Islet precursor cell (in vitro differentiated cells): Measurements from ENCODE around the gene THOP1.
A peak's percentile ranks its signal among the peaks of the same experiment; 100 is the strongest.

Experiments used
- DNase-seq: peaks from one replicate; pipeline ENCODE4 v3.0.0-alpha.2; 2018

Gene THOP1

GRCh38 chr19:2785244-2785997 is at the start of gene THOP1:
Gene THOP1, plus strand, starts transcription at chr19:2785503. Its CDS starts 160 bp downstream, at chr19:2785663.
- DNase-seq = peak; percentile 99

GRCh38 chr19:2736550-2737190 is 48.6 kb upstream of the THOP1 start:
- no peak for DNase-seq

DNA sequence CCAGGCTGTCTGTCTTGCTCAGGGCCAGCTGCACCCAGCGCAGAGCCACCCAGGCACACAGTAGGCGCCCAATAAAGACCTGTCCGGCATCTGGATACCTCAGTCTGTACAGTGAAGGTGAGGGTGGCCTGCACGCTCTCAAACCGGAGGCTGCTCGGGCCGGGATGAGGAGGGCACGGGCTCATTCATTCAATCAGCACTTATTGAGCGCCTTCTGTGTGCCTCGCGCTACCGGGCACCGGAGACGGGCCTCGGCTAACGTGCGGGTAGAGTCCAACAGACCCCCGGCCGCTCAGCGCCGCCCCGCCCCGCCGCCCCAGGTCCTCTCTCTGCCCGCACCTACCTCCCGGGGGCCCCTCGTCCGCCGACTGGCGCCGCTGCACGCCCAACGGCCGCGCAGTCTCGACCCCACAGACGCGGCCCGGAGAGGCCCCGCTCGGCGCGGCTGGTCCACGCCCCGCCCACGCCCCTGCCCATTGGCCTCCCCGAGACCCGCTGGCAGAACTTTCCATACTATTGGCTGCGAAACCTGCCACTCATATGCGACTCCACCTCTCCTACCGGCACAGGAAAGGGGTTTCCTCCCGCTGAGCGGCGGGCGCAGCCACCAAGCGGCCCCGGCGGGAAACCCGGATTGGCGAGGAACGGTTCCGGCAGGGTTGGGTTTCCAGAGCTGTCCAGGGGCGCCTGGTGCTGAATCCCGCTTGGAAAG is 45.5 kb upstream of the THOP1 start, which contains the start of gene SLC39A3:
TSS of gene SLC39A3 (minus strand) at position 416 of the 712 bp plus-strand sequence. CDS start 2,760 bp downstream, outside the sequence.
- peak; percentile 99 for DNase-seq

- DNase-seq = no peak
Observed at GRCh38 chr19:2740314-2740656, 45.0 kb upstream of the THOP1 start.

- DNase-seq = no peak
Observed at GRCh38 chr19:2743099-2743498, 42.2 kb upstream of the THOP1 start.

- no peak for DNase-seq
Observed at GRCh38 chr19:2744113-2744512, 41.2 kb upstream of the THOP1 start.

- no peak for DNase-seq
Observed at GRCh38 chr19:2747349-2747748, 38.0 kb upstream of the THOP1 start.

- no peak for DNase-seq
Observed at GRCh38 chr19:2750808-2751437, 34.4 kb upstream of the THOP1 start.

DNA sequence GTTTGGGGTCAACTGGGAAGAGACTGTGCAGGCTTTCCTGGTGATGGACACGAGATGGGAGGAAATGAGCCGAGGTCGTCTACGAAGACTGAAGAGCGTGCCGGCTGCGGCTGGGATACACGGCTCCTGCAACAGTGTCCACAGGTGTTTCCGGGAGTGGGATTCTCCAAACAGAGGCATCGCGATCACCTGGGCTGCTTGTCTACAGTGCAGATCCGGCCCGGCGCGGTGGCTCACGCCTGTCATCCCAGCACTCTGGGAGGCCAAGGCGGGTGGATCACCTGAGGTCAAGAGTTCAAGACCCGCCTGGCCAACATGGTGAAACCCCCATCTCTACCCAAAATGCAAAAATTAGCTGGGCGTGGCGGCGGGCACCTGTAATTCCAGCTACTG is 33.9 kb upstream of the THOP1 start:
- no peak for DNase-seq

- DNase-seq = no peak
Observed at GRCh38 chr19:2754659-2755447, 30.4 kb upstream of the THOP1 start.

DNA sequence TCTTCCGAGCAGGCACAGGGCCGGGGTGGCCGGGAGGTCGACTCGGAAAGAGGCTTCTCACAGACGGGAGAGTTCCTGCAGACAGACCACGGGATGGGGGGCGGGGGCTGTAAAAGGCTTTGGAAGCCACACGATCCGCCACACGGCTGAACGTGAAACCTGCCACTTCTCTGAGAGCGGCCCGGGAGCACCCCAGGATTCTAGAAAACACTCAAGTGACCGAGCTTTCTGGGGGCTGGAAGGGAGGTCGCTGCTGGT is 29.9 kb upstream of the THOP1 start:
- no peak for DNase-seq

DNA sequence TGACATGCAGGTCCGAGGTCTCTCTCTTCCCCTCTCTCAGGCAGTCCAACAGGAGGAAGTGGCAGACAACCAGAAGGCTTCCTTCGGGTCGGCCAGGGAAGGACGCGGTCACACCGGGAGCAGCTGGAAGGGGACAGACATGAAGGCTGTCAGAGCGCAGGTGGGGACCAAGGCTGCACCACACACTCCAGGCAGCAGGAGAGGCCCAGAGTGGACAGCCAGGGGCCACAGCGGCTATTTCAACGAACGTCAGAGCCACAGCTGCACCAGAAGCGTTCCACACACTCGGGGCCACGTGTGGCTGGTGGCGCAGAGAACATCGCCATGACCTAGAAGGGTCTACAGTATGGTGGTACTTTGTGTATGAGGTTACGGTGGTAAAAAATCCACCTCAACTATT is 29.5 kb upstream of the THOP1 start:
- no peak for DNase-seq

DNA sequence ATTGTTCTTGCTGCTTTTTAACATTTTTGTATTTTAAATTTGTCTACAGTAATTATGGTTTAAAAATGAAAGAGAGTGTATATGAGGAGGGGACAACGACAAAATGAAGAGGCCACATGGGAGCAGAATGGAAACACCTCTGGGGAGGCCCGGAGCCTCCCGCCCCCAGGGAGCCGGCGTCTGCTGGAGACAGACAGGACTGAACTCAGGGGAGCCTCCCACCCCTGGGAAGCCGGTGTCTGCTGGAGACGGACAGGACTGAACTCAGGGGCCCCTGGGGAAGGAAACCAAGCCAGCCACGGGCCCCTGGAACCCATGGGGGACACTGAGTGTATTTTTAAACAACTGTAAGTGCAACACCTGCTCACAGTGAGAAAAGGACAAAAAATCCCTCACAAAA is 28.8 kb upstream of the THOP1 start:
- DNase-seq = no peak

DNA sequence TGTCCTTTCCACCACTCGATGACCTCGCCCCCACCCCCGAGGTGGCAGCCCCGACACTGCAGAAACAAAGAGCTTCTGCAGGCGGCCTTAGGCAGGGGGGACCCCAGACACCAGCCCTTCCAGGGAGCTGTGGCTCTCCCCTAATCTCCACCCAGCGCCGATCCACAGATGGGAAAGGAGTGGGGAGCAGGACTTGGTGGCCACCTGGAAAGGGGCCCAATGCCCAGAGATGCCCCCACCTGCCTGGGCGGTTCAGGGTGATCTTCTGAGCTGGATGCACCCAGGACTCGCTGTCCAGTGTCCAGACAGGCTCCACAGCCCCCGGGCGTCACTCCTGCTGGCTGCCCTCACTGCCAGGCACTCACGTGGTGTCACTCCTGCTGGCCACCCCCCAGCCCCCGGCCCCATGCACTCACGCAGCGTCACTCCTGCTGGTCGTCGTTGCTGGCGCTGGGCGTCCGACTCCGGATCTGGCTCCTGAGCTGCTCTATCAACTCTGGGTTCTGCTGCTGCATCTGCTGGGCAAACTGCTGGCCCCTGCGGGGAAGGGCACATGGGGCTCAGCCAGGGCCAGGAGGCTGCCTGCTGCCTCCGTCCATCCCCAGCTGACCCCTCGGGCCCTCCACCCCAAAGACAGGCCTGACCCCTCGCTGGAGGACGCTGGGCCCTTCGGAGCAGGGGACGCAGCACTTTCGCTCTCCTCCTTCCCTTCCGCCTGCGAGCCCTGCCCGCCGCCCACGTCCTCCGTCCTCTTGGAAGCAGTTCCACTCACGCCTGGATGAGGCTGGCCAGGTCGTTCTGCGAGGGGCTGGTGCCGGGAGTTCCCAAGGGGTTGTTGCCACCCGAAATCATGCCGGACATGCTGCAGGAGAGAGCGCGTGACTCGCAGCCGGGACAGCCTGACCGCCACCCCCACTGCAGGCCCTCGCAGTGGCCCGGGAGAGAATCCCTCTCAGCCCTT is 28.1 kb upstream of the THOP1 start:
- DNase-seq = no peak

DNA sequence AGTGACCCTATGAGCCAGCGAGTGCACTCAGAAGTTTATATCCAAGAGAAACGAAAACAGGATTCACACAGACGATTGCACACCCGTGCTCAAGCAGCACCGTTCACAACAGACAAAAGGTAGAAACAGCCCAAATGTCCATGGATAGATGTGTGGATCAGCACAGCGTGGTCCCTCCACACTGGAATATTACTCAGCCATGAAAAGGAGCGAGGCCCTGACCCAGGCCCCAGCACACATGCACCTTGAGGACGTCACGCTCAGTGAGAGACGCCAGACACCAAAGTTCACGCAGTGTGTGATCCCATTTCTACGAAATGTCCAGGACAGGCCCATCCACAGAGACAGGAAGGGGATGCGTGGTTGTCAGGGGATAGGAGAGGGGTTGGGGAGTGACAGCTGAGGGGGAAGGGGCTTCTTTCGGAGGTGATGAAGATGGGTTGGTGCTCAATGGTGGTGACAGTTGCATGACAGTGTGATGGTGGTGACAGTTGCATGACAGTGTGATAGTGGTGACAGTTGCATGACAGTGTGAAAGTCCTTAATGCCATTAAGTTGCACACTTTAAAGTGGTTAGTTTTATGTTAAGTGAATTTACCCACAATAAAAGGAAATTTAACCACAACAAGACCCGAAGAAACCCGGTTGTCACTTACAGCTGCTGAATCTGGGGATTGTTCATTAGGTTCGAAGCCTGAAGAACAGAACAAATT is 26.5 kb upstream of the THOP1 start:
- DNase-seq = no peak

- no peak for DNase-seq
Observed at GRCh38 chr19:2759362-2759761, 25.9 kb upstream of the THOP1 start.

DNA sequence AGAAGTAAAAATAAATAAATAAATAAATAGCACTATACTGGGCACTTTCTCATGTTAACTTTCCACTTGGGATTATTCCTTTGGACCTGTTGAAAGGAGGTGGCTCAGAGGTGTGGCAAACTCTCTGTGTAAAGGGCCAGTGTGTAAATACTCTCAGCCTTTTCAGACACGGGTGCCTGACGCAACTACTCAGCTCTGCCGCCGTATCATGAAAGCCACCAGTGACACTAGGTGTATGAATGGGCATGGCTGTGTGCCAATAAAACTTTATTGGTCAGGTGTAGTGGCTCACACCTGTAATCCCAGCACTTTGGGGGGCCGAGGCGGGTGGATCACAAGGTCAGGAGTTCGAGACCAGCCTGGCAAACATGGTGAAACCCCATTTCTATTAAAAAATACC is 25.3 kb upstream of the THOP1 start:
- no peak for DNase-seq

DNA sequence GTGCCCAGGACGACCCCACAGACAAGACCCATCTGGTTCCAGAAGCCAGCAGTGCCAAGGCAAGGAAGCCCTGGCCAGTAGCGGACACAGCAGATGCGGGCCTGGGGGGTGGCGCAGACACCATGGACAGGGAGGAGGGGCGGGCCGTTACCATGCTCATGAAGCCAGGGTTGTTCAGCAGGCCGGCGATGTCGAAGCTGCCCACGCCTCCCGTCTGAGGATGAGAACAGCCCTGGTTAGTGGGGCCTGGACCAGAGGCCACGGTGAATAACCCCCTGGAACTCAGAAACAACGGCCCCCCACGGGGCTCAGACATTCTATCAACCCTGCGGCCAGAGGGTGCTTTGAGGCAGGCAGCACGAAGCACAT is 24.0 kb upstream of the THOP1 start:
- DNase-seq = no peak

DNA sequence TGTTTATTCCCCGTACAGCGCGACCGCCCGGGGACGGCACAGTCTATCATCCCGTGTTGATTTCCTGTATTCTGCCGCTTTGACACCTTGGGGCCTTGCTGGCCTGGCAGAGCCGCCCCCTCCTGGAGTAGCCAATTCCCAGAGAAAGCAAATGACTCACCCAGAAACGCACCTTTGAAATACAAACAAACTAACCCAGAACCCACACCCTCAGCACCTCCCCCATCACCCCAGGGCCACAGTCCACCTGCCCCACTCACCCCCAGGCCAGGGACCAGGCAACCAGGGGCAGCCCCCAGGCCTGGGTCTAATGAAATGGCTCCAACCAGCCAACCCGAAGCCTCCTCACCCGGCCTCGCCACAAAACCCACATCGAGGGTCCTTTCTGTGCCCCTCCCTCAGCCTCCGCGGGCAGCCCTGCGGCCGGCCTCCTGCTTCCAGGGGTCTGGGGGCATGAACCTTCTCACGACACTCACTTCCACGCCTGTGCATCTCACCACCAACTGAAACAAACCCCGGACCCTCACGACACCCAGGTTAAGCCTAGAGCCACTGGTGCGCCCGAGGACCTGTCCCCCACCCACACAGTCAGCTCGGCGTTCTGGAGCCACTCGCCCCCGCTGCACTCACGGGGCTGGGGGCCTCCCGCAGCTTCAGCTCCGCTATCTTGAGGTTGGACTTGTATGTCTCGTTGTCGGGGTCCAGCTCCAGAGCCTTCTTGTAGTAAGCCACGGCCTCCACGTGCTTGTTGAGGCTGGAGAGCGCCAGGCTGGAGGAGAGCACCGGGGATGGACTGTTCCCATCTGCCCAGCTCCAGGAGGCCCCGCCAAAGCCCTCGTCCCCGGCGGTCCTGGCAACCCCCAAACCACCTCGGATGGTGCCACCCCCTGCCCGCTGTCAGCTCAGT is 23.2 kb upstream of the THOP1 start:
- DNase-seq = no peak
